ENCODE measurements around the gene EMILIN1. TPM values are rescaled to one million over a fixed set of nuclear protein-coding genes. Genes with fewer than 3 reads are reported as not detected.

Gene EMILIN1
- total and polyA plus RNA-seq, 2 donors (not counting 1 experiment from before 2014, with no cell fraction given), result 0.24 to 0.52 TPM

- no peaks in the 10 kb centered on the region for H3K9me3 Mint-ChIP-seq (ENCODE audit: insufficient read depth)
- WGBS (ENCODE audit: insufficient coverage), result 86% methylated on average over 18 of the region's 25 CpGs
- Histone ChIP-seq H3K27me3 (replicated peaks in 1 of 4; ENCODE audit: control extremely low read depth in 1 of 4, control insufficient read depth in 3 of 4, insufficient read depth in 4 of 4, low read length in 3 of 4) (no peaks in the 10 kb centered on the region), H3K4me1 (ENCODE audit: control insufficient read depth in 2 of 2, insufficient read depth in 2 of 2, low read length in 2 of 2) (peaks cover 9 to 13% of the 10 kb centered on the region in 2 donors), H3K79me2 (ENCODE audit: control insufficient read depth, insufficient read depth, low read length) (peaks cover 3% of the 10 kb centered on the region), H3K9me3 (ENCODE audit: control extremely low read depth in 1 of 3, control insufficient read depth in 2 of 3, insufficient read depth in 1 of 3, low read length in 2 of 3) (no peaks in the 10 kb centered on the region), H3K4me3 (ENCODE audit: control extremely low read depth in 1 of 5, extremely low read depth in 1 of 5, insufficient read depth in 1 of 5, low read depth in 2 of 5, low read length in 4 of 5) (no peak overlapping the region), H4K20me1 (ENCODE audit: control insufficient read depth, insufficient read depth, low read length, poor library complexity, severe bottlenecking) (no peaks in the 10 kb centered on the region), H3K27ac (ENCODE audit: low read length in 2 of 2) (no peak overlapping the region), H3K4me2 (replicated peaks; ENCODE audit: low read depth, low read length, poor library complexity, severe bottlenecking) (no peak overlapping the region), H3K9ac (ENCODE audit: low read length) (no peak overlapping the region), H3K36me3 (replicated peaks in 1 of 2; ENCODE audit: control extremely low read depth in 1 of 2, control insufficient read depth in 1 of 2, extremely low read depth in 1 of 2, insufficient read depth in 2 of 2, low read length in 1 of 2) (no peaks in the 10 kb centered on the region), H2AFZ (ENCODE audit: insufficient read depth, low read depth, low read length, poor library complexity, severe bottlenecking) (no peak overlapping the region)
- H3K4me1 Mint-ChIP-seq, result peaks cover 19% of the 10 kb centered on the region
- DNase-seq, result no peak
- CTCF ChIA-PET, result interaction anchor here (1.5 kb wide), 1 partner anchor 10 kb away, joined by 4 read pairs; no protein-coding TSS in a partner anchor
- H3K4me3 Mint-ChIP-seq, result no peak overlapping the region
- no peak for ATAC-seq (ENCODE audit: low read depth)
- intact Hi-C loops (cut with micrococcal nuclease), result no loop called here
- H3K27ac Mint-ChIP-seq, result no peak overlapping the region
- H3K27me3 Mint-ChIP-seq, result no peaks in the 10 kb centered on the region
- no peak for TF ChIP-seq EZH2 (IDR thresholded peaks at IDR 0.05; ENCODE audit: borderline replicate concordance, insufficient read depth, low read depth, low read length, poor library complexity, severe bottlenecking)
- TF ChIP-seq, protein P1, sequence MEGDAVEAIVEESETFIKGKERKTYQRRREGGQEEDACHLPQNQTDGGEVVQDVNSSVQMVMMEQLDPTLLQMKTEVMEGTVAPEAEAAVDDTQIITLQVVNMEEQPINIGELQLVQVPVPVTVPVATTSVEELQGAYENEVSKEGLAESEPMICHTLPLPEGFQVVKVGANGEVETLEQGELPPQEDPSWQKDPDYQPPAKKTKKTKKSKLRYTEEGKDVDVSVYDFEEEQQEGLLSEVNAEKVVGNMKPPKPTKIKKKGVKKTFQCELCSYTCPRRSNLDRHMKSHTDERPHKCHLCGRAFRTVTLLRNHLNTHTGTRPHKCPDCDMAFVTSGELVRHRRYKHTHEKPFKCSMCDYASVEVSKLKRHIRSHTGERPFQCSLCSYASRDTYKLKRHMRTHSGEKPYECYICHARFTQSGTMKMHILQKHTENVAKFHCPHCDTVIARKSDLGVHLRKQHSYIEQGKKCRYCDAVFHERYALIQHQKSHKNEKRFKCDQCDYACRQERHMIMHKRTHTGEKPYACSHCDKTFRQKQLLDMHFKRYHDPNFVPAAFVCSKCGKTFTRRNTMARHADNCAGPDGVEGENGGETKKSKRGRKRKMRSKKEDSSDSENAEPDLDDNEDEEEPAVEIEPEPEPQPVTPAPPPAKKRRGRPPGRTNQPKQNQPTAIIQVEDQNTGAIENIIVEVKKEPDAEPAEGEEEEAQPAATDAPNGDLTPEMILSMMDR (IDR thresholded peaks at IDR 0.05), result no peak
- POLR2A ChIA-PET, result no interaction called here
Measured at GRCh38 chr2:27091746-27092695, 13.6 kb downstream of the EMILIN1 start.
